ENCODE data around the gene SLC9A3. TPM values are rescaled to one million over a fixed set of nuclear protein-coding genes. Genes with fewer than 3 reads are reported as not detected.

The SLC9A3 gene
- total RNA-seq, 1 donor from 2014 or later: 3.9 TPM

GRCh38 chr5:538271-538771 is 14.1 kb upstream of the SLC9A3 start:
- H3K4me1 ChIP-seq: no peaks in the 10 kb centered on the region
- H3K27me3 ChIP-seq: no peaks in the 10 kb centered on the region
- H3K9me3 ChIP-seq: no peaks in the 10 kb centered on the region
- H3K27ac ChIP-seq: no peak overlapping the region
- H3K4me3 ChIP-seq: no peak overlapping the region
- no peaks in the 10 kb centered on the region for H3K36me3 ChIP-seq
- no peak for DNase-seq (ENCODE audit: extremely low spot score in 2 of 2)
- TF ChIP-seq CTCF (IDR thresholded peaks at IDR 0.05) (no peak), POLR2AphosphoS5 (IDR thresholded peaks at IDR 0.05; ENCODE audit: insufficient read depth in 1 of 2, low read depth in 1 of 2) (no peak), POLR2A (IDR thresholded peaks at IDR 0.05) (no peak)
- intact Hi-C loops (cut with DNase I): no loop called here

GRCh38 chr5:537621-538071 is 13.4 kb upstream of the SLC9A3 start:
- Histone ChIP-seq H3K9me3 (no peaks in the 10 kb centered on the region), H3K4me3 (no peak overlapping the region), H3K36me3 (no peaks in the 10 kb centered on the region), H3K27me3 (no peaks in the 10 kb centered on the region), H3K4me1 (no peaks in the 10 kb centered on the region), H3K27ac (no peak overlapping the region)
- intact Hi-C loops (cut with DNase I): no loop called here
- DNase-seq (ENCODE audit: extremely low spot score in 2 of 2): no peak
- TF ChIP-seq POLR2A (IDR thresholded peaks at IDR 0.05) (no peak), POLR2AphosphoS5 (IDR thresholded peaks at IDR 0.05; ENCODE audit: insufficient read depth in 1 of 2, low read depth in 1 of 2) (no peak), CTCF (IDR thresholded peaks at IDR 0.05) (no peak)

DNA sequence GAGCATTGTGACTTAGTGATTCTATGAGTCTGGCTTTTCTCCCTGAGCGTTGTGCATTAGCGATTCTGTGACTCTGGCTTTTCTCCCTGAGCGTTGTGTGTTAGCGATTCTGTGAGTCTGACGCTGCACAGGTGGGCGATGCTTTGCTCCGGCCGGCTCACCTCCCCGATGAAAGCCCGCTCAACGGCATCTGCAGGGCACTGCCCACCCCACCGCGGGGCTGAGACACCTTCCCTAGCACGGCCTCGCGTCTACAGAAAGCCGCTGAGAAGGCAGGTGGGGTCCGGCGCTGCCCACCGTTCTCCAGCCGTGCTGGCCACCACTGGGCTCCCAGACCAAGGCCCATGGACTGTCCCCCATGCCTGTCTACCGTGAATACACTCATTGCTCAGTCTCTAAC is 12.8 kb upstream of the SLC9A3 start:
- DNase-seq (ENCODE audit: extremely low spot score in 2 of 2): no peak
- no peaks in the 10 kb centered on the region for H3K4me1 ChIP-seq
- TF ChIP-seq POLR2AphosphoS5 (IDR thresholded peaks at IDR 0.05; ENCODE audit: insufficient read depth in 1 of 2, low read depth in 1 of 2): no peak
- no peak for TF ChIP-seq POLR2A (IDR thresholded peaks at IDR 0.05)
- no peak for TF ChIP-seq CTCF (IDR thresholded peaks at IDR 0.05)
- intact Hi-C loops (cut with DNase I): no loop called here
- H3K9me3 ChIP-seq: no peaks in the 10 kb centered on the region
- H3K27ac ChIP-seq: no peak overlapping the region
- H3K27me3 ChIP-seq: no peaks in the 10 kb centered on the region
- H3K36me3 ChIP-seq: no peaks in the 10 kb centered on the region
- no peak overlapping the region for H3K4me3 ChIP-seq

- H3K27me3 ChIP-seq: no peaks in the 10 kb centered on the region
- DNase-seq (ENCODE audit: extremely low spot score in 2 of 2): no peak
Observed at GRCh38 chr5:535846-536698, 11.8 kb upstream of the SLC9A3 start.

More at GRCh38 chr5:535846-536698, 11.8 kb upstream of the SLC9A3 start:
- Histone ChIP-seq H3K36me3 (no peaks in the 10 kb centered on the region), H3K9me3 (no peaks in the 10 kb centered on the region), H3K4me3 (no peak overlapping the region), H3K27ac (no peak overlapping the region), H3K4me1 (no peaks in the 10 kb centered on the region)
- intact Hi-C loops (cut with DNase I): no loop called here
- no peak for TF ChIP-seq POLR2A (IDR thresholded peaks at IDR 0.05)
- no peak for TF ChIP-seq POLR2AphosphoS5 (IDR thresholded peaks at IDR 0.05; ENCODE audit: insufficient read depth in 1 of 2, low read depth in 1 of 2)
- no peak for TF ChIP-seq CTCF (IDR thresholded peaks at IDR 0.05)
